PC-9 (cell line): ENCODE results near the gene FIGN.

Source experiments
- CTCF ChIP-seq: fragments of 200-600 bp; sonication (generic); conservative IDR thresholded peaks from 2 replicates; pipeline ENCODE4 v1.6.1; 2017; ENCODE audit warnings: mixed run types, antibody characterized with exemption, mild to moderate bottlenecking, moderate library complexity
- EZH2 ChIP-seq: fragments of 200-600 bp; sonication (generic); IDR thresholded peaks from 2 replicates; pipeline ENCODE4 v1.8.0; 2017; ENCODE audit warnings: antibody characterized with exemption, low read depth

DNA sequence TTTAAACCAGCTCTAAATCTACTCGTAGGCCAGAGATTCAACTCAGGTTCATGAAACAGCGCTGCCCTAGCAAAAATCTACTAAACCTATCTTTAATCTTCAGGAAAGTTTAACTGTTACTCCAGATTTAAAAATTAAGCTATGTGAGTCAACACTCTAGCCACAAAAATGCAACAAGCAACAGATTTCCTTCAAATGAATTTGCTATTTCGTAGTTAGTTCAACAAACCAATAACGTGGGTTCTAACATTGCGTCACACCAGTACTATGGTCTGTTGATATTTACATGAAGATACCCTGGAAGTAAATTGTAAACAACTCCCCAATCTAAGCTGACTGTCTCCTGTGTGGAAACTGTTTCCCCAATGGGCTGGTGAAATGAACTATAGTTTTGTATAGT, 71.2 kb downstream of the FIGN start:
- no peak for TF ChIP-seq CTCF
- TF ChIP-seq EZH2: no peak
